Stimulated activated CD8-positive, alpha-beta memory T cell treated with anti-CD3 and anti-CD28 coated beads, Interleukin-12 subunit alpha, Interleukin-12 subunit beta, amount 100 ng/mL, for 1 hour (primary cell): ENCODE measurements around the gene GABRG3.

ENCODE experiments used
- DNase-seq: peaks from one replicate; pipeline ENCODE4 v3.0.0-alpha.2; 2020; ENCODE audit warnings: low read depth

Gene GABRG3

GRCh38 chr15:27249046-27249759 is 278.2 kb downstream of the GABRG3 start:
- no peak for DNase-seq

GRCh38 chr15:27249760-27250109 is 278.8 kb downstream of the GABRG3 start:
- DNase-seq, result no peak

- no peak for DNase-seq
Observed at GRCh38 chr15:27250223-27250622, 279.2 kb downstream of the GABRG3 start.

GRCh38 chr15:27254055-27254454 is 283.1 kb downstream of the GABRG3 start:
- no peak for DNase-seq

GRCh38 chr15:27254801-27255200 is 283.8 kb downstream of the GABRG3 start:
- no peak for DNase-seq

- no peak for DNase-seq
Observed at GRCh38 chr15:27256446-27256845, 285.5 kb downstream of the GABRG3 start.

GRCh38 chr15:27258287-27258686 is 287.3 kb downstream of the GABRG3 start:
- DNase-seq, result no peak

- no peak for DNase-seq
Observed at GRCh38 chr15:27260523-27260922, 289.5 kb downstream of the GABRG3 start.

- no peak for DNase-seq
Observed at GRCh38 chr15:27268923-27269322, 297.9 kb downstream of the GABRG3 start.

GRCh38 chr15:27271258-27271657 is 300.3 kb downstream of the GABRG3 start:
- DNase-seq, result no peak

GRCh38 chr15:27272427-27272826 is 301.4 kb downstream of the GABRG3 start:
- no peak for DNase-seq

- DNase-seq, result no peak
Observed at GRCh38 chr15:27273506-27273905, 302.5 kb downstream of the GABRG3 start.

GRCh38 chr15:27278761-27279160 is 307.8 kb downstream of the GABRG3 start:
- no peak for DNase-seq

GRCh38 chr15:27292641-27293040 is 321.7 kb downstream of the GABRG3 start:
- DNase-seq, result no peak

- no peak for DNase-seq
Observed at GRCh38 chr15:27293607-27294006, 322.6 kb downstream of the GABRG3 start.

- no peak for DNase-seq
Observed at GRCh38 chr15:27317736-27318135, 346.8 kb downstream of the GABRG3 start.

- no peak for DNase-seq
Observed at GRCh38 chr15:27323801-27324200, 352.8 kb downstream of the GABRG3 start.

GRCh38 chr15:27324886-27325615 is 354.1 kb downstream of the GABRG3 start:
- DNase-seq, result no peak

GRCh38 chr15:27327467-27328025 is 356.6 kb downstream of the GABRG3 start:
- DNase-seq, result no peak

- no peak for DNase-seq
Observed at GRCh38 chr15:27328186-27328585, 357.2 kb downstream of the GABRG3 start.

GRCh38 chr15:27328608-27329007 is 357.6 kb downstream of the GABRG3 start:
- no peak for DNase-seq

- DNase-seq, result no peak
Observed at GRCh38 chr15:27330326-27330725, 359.3 kb downstream of the GABRG3 start.

GRCh38 chr15:27336676-27337075 is 365.7 kb downstream of the GABRG3 start:
- no peak for DNase-seq
